Astrocyte (in vitro differentiated cells and primary cell): Measurements from ENCODE around the gene C11orf71.

Experiments
- CTCF ChIP-seq: IDR thresholded peaks from 2 replicates; pipeline ENCODE4 v1.5.1; 2011; ENCODE audit warnings: low read depth, mild to moderate bottlenecking, inconsistent platforms, low read length, moderate library complexity; ENCODE audit not compliant: insufficient read depth
- EZH2 ChIP-seq: IDR thresholded peaks from 2 replicates; pipeline ENCODE4 v1.6.1; 2012; ENCODE audit warnings: mild to moderate bottlenecking, low read length, inconsistent platforms; ENCODE audit not compliant: insufficient read depth

- TF ChIP-seq CTCF = no peak
- TF ChIP-seq EZH2 = no peak
Observed at GRCh38 chr11:114432893-114433292, 32.6 kb upstream of the C11orf71 start.
